OCI-LY7 (cell line): Measurements from ENCODE around the gene PDCL2. TPM values are rescaled to one million over a fixed set of nuclear protein-coding genes. Genes with fewer than 3 reads are reported as not detected.

ENCODE experiments used
- BruUV-seq: library from RNA; stranded (reverse); fragments of 400-500 nt; replicated peaks from 2 replicates; lab custom pipeline; 2021; lab: Mats Ljungman, UMichigan
- CTCF ChIA-PET: fragments of 300-600 bp; sonication (Branson Sonifier 250); formaldehyde crosslinking; loops from one replicate; lab custom pipeline; 2022; ENCODE audit warnings: antibody characterized with exemption; ENCODE audit not compliant: unreplicated experiment; lab: Charles Lee
- POLR2A ChIA-PET: fragments of 300-600 bp; sonication (Branson Sonifier 250); formaldehyde crosslinking; loops from one replicate; lab custom pipeline; 2022; ENCODE audit warnings: antibody characterized with exemption; lab: Charles Lee
- DNase-seq: peaks from one replicate; pipeline ENCODE4 v3.0.0-alpha.2; 2015; ENCODE audit warnings: low spot score
- H2AFZ ChIP-seq: fragments of 200-600 bp; sonication (generic), shearing (Covaris generic); 2 replicates; pipeline ENCODE4 v1.6.1; 2014; ENCODE audit warnings: mild to moderate bottlenecking, antibody characterized with exemption, low read length, moderate library complexity
- H3K27ac ChIP-seq: fragments of 200-600 bp; sonication (generic); 2 replicates; pipeline ENCODE4 v1.5.1; 2014; ENCODE audit warnings: mixed run types, low read depth, mild to moderate bottlenecking, moderate library complexity, low read length, inconsistent platforms; ENCODE audit not compliant: poor library complexity, severe bottlenecking
- H3K36me3 ChIP-seq: fragments of 200-600 bp; sonication (generic); 2 replicates; pipeline ENCODE4 v1.6.1; 2014; ENCODE audit warnings: mild to moderate bottlenecking, antibody characterized with exemption, low read length, moderate library complexity, mixed read lengths; ENCODE audit not compliant: insufficient read depth
- H3K4me1 ChIP-seq: fragments of 200-600 bp; sonication (generic); 2 replicates; pipeline ENCODE4 v1.5.1; 2014; ENCODE audit warnings: mild to moderate bottlenecking, low read length; ENCODE audit not compliant: insufficient read depth, poor library complexity, severe bottlenecking
- H3K4me2 ChIP-seq: fragments of 200-600 bp; sonication (generic); 2 replicates; pipeline ENCODE4 v1.6.1; 2014; ENCODE audit warnings: mild to moderate bottlenecking, low read length
- H3K4me3 ChIP-seq: fragments of 200-600 bp; sonication (generic); 2 replicates; pipeline ENCODE4 v1.5.1; 2014; ENCODE audit warnings: mild to moderate bottlenecking, low read depth, low read length; ENCODE audit not compliant: poor library complexity, severe bottlenecking
- H3K79me2 ChIP-seq: fragments of 200-600 bp; sonication (generic); 2 replicates; pipeline ENCODE4 v1.6.1; 2016; ENCODE audit warnings: low read depth, mild to moderate bottlenecking, low read length, moderate library complexity, mixed read lengths; ENCODE audit not compliant: insufficient read depth
- H3K9me2 ChIP-seq: fragments of 200-600 bp; sonication (generic); 2 replicates; pipeline ENCODE4 v1.6.1; 2016; ENCODE audit warnings: mild to moderate bottlenecking, low read length, mixed read lengths; ENCODE audit not compliant: insufficient read depth
- H3K9me3 ChIP-seq: fragments of 200-600 bp; sonication (generic); 2 replicates; pipeline ENCODE4 v1.6.1; 2014; ENCODE audit warnings: mild to moderate bottlenecking, mixed run types, low read length, mixed read lengths
- H4K20me1 ChIP-seq: fragments of 200-600 bp; sonication (generic); 2 replicates; pipeline ENCODE4 v1.6.1; 2014; ENCODE audit warnings: mild to moderate bottlenecking, antibody characterized with exemption, low read length, moderate library complexity, mixed read lengths; ENCODE audit not compliant: insufficient read depth
- CTCF ChIP-seq: fragments of 200-600 bp; sonication (generic); conservative IDR thresholded peaks from 2 replicates; pipeline ENCODE4 v1.5.1; 2014; ENCODE audit warnings: mild to moderate bottlenecking, antibody characterized with exemption, low read length, moderate library complexity, mixed read lengths
- EZH2phosphoT487 ChIP-seq: fragments of 200-600 bp; sonication (generic); IDR thresholded peaks from 2 replicates; pipeline ENCODE4 v1.6.1; 2018; ENCODE audit warnings: low read depth, borderline replicate concordance, mild to moderate bottlenecking, mixed run types, antibody characterized with exemption, low read length, moderate library complexity, mixed read lengths
- intact Hi-C: fragments of 100-400 bp; cut with micrococcal nuclease; formaldehyde crosslinking; loops from one replicate; pipeline ENCODE4 v1.10.0; 2022; ENCODE audit not compliant: unreplicated experiment
- total RNA-seq, 2 experiments: library from RNA; depleted of rRNA in 1 of 2; stranded (reverse); fragments of >200 nt in 1 of 2; shearing (Covaris generic) in 1 of 2; gene quantifications; 2 replicates each; pipeline ENCODE4 v1.2.3, GENCODE V29; 2014 to 2022

The PDCL2 gene
- total RNA-seq, 2 experiments from 2014 or later, result not detected

- Histone ChIP-seq H3K9me2 (no peaks in the 10 kb centered on the region), H3K4me2 (no peak overlapping the region), H4K20me1 (no peaks in the 10 kb centered on the region), H3K79me2 (no peaks in the 10 kb centered on the region), H3K4me3 (no peak overlapping the region), H3K9me3 (no peaks in the 10 kb centered on the region), H2AFZ (no peak overlapping the region), H3K27ac (no peak overlapping the region), H3K36me3 (no peaks in the 10 kb centered on the region), H3K4me1 (no peaks in the 10 kb centered on the region)
- no TSS peak for BruUV-seq
- no peak for DNase-seq
- ChIA-PET POLR2A (no interaction called here), CTCF (no interaction called here)
- no peak for TF ChIP-seq EZH2phosphoT487
- TF ChIP-seq CTCF, result no peak
- intact Hi-C loops, result no loop called here
These were observed 26.6 kb upstream of the PDCL2 start for GRCh38 chr4:55618546-55619143.

- TF ChIP-seq EZH2phosphoT487 (no peak), CTCF (no peak)
- no TSS peak for BruUV-seq
- H3K4me2 ChIP-seq, result no peak overlapping the region
- no peaks in the 10 kb centered on the region for H3K9me2 ChIP-seq
- H3K79me2 ChIP-seq, result no peaks in the 10 kb centered on the region
- no peaks in the 10 kb centered on the region for H3K36me3 ChIP-seq
- H2AFZ ChIP-seq, result no peak overlapping the region
- no peaks in the 10 kb centered on the region for H3K4me1 ChIP-seq
- no peaks in the 10 kb centered on the region for H3K9me3 ChIP-seq
- ChIA-PET CTCF (no interaction called here), POLR2A (interaction anchor here (0.5 to 1.0 kb wide), 2 partner anchors 27 to 1357 kb away, joined by 3 read pairs; no protein-coding TSS in a partner anchor)
- intact Hi-C loops, result no loop called here
- DNase-seq, result no peak
- H3K4me3 ChIP-seq, result no peak overlapping the region
- H3K27ac ChIP-seq, result no peak overlapping the region
- no peaks in the 10 kb centered on the region for H4K20me1 ChIP-seq
These were observed 25.6 kb upstream of the PDCL2 start for GRCh38 chr4:55617587-55618197.

- Histone ChIP-seq H3K27ac (no peak overlapping the region), H3K4me1 (no peaks in the 10 kb centered on the region), H2AFZ (no peak overlapping the region), H3K36me3 (no peaks in the 10 kb centered on the region), H3K4me2 (no peak overlapping the region), H4K20me1 (no peaks in the 10 kb centered on the region), H3K9me3 (no peaks in the 10 kb centered on the region), H3K79me2 (no peaks in the 10 kb centered on the region), H3K9me2 (no peaks in the 10 kb centered on the region), H3K4me3 (no peak overlapping the region)
- ChIA-PET POLR2A (interaction anchor here (1.0 to 1.4 kb wide), 2 partner anchors 17 to 31 kb away, joined by 3 read pairs; no protein-coding TSS in a partner anchor), CTCF (no interaction called here)
- no peak for DNase-seq
- no TSS peak for BruUV-seq
- intact Hi-C loops, result no loop called here
- no peak for TF ChIP-seq CTCF
- no peak for TF ChIP-seq EZH2phosphoT487
These were observed 23.0 kb upstream of the PDCL2 start for GRCh38 chr4:55615008-55615407.
